GM19099 (cell line): ENCODE results near the gene GID4.
A peak's percentile ranks its signal among the peaks of the same experiment; 100 is the strongest.

Source experiments
- POLR2A ChIP-seq: IDR thresholded peaks from 3 replicates; pipeline ENCODE4 v1.6.1; 2011; ENCODE audit warnings: low read depth; ENCODE audit not compliant: insufficient read length; ENCODE audit errors: extremely low read depth

The GID4 gene

DNA sequence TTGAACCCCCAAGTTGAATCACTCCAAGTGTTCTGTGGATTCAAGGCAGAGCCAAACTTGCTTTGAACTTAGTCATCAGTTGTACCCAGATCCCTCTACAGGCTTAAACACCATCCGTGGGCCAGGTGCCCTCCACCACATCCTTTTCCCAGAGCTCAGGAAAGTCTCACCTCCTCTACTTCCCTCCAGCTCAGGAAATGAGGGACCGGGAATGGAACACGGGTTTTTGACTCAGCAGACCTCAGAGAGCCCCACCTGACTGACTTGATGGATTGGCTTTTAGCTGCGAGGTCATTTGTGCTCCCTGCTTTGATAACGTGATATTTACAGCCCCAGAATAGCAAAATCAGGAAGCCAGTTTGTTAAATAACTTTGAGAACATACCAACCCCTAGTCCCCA lies 20.1 kb downstream of the GID4 start:
- TF ChIP-seq POLR2A, result no peak

- TF ChIP-seq POLR2A, result no peak
Measured at GRCh38 chr17:18064053-18064452, 24.8 kb downstream of the GID4 start.

DNA sequence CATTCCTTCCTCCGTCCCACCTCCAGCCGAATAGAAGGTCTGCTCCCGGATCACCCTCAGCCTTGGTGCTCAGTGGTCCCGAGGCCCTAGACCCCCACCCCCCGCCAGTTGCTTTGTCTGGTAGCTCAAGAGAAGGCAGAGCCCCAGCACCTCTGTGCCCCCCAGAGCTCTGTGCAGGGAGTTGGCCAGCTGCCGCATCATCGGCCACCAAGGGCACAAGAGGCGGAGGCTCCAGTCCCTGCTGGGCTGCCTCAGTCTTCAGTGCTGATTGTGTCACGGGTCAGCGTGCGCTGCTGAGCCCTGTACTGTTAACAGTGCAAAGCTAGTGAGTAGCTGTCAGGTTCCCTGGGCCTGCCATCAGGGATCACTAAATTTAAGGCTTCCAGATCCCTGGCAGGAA lies 26.3 kb downstream of the GID4 start:
- no peak for TF ChIP-seq POLR2A

GRCh38 chr17:18066866-18067265 lies 27.7 kb downstream of the GID4 start:
- TF ChIP-seq POLR2A, result no peak

- no peak for TF ChIP-seq POLR2A
Measured at GRCh38 chr17:18069101-18069500, 29.9 kb downstream of the GID4 start.

DNA sequence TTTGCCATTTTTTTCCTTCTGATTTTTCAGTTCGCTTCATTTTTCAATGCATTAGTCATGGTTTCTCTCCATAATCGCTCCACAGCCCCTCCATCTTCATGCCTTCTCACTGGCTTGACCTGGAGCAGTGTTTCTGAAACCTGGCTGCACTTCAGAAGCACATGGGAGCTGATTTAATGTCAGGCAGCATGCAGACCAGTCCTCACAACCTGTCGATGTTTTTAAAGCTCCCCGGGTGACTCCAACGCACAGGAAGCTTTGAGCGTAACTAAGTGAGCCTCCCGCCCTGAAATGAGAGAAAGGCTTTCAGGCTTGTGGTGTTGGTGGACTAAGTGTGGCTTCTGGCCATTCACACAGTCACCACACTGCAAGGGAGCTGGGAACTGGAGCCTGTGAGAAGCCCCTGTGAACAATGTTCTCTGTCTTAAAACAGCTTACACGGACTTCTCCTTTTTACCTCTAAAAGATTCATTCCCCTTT lies 31.7 kb downstream of the GID4 start:
- TF ChIP-seq POLR2A, result no peak

- no peak for TF ChIP-seq POLR2A
Measured at GRCh38 chr17:18071751-18072150, 32.5 kb downstream of the GID4 start.

DNA sequence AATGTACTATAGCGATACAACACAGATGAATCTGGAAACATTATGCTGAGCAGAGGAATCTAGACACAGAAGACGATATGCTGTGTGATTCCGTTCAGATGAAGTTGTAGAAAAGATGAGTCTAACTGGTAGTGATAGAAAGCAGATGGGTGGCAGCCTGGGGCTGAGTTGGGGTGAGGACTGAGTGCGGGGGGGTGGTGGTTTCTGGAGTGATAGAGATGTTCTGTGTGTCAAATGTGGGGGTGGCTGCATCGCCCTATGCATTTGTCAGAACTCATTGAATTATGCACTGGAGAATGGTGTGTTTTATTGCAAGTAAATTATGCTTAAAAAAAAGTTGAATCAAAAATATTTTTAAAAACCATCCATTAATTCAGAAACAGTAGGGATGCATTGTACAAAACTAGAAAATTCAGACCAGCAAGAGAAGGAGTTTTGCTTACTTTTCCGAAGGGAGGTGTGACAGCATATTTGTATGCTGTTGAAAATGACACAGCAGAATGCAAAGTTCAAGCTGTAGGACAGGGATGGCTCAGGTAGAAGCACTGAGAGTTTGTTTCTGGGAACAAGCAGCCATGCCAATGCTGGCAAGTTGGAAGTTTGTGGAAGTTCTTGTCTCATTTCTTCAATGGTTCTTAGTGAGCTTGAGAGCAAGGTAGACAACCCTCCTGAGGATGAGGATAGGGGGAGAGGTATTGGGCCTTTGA lies 35.5 kb downstream of the GID4 start:
- no peak for TF ChIP-seq POLR2A

- no peak for TF ChIP-seq POLR2A
Measured at GRCh38 chr17:18076936-18077335, 37.7 kb downstream of the GID4 start.

GRCh38 chr17:18079543-18079942 lies 40.3 kb downstream of the GID4 start:
- no peak for TF ChIP-seq POLR2A

DNA sequence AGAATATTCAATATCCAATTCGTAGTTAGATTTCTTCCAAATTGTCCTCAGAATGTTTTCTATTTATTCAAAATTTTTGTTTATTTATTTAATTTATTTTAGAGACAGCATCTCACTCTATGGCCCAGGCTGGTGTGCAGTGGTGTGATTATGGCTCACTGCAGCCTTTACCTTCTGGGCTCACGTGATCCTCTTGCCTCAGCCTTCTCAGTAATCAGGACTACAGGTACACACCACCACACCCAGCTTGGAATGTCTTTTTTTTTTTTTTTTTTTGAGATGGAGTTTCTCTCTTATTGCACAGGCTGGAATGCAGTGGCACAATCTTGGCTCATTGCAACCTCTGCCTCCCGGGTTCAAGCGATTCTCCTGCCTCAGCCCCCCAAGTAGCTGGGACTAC lies 45.0 kb downstream of the GID4 start:
- no peak for TF ChIP-seq POLR2A

GRCh38 chr17:18087610-18088491 lies 48.6 kb downstream of the GID4 start, which contains the start of gene DRG2:
Gene DRG2 (plus strand): TSS chr17:18087948. CDS start chr17:18088024, 76 bp downstream.
- TF ChIP-seq POLR2A, result peak; percentile 89

GRCh38 chr17:18089613-18090012 lies 50.4 kb downstream of the GID4 start:
- TF ChIP-seq POLR2A, result no peak

GRCh38 chr17:18093616-18094408 lies 54.6 kb downstream of the GID4 start:
- no peak for TF ChIP-seq POLR2A

GRCh38 chr17:18094409-18094807 lies 55.2 kb downstream of the GID4 start:
- TF ChIP-seq POLR2A, result no peak
